Brain microvascular endothelial cell (primary cell): ENCODE data around the gene ATP4B.

Source experiments
- DNase-seq: peaks from one replicate; pipeline ENCODE4 v3.0.0-alpha.2; 2020
- H3K27ac ChIP-seq: fragments of 250-450 bp; sonication (Bioruptor Pico); 2 replicates; pipeline ENCODE4 v1.5.1; 2020; ENCODE audit warnings: mild to moderate bottlenecking, moderate library complexity
- H3K27me3 ChIP-seq: fragments of 250-450 bp; sonication (Bioruptor Pico); replicated peaks from 2 replicates; pipeline ENCODE4 v1.5.1; 2020; ENCODE audit warnings: mild to moderate bottlenecking
- H3K36me3 ChIP-seq: fragments of 250-450 bp; sonication (Bioruptor Pico); replicated peaks from 2 replicates; pipeline ENCODE4 v1.5.1; 2020; ENCODE audit warnings: mild to moderate bottlenecking
- H3K4me3 ChIP-seq: 2 replicates; pipeline ENCODE4 v1.5.1; 2011; ENCODE audit warnings: low read depth, mild to moderate bottlenecking, control low read depth, low read length, moderate library complexity
- CTCF ChIP-seq: IDR thresholded peaks from 2 replicates; pipeline ENCODE4 v1.5.1; 2011; ENCODE audit warnings: low read depth, mild to moderate bottlenecking, moderate library complexity, low read length, control low read depth, inconsistent platforms; ENCODE audit errors: missing control alignments
- in situ Hi-C: cut with HindIII; loops from 2 replicates; pipeline ENCODE4 v1.10.0; 2017; ENCODE audit warnings: low sequenced_read_pairs, low pct_ligation_motif_present

Gene ATP4B

GRCh38 chr13:113601166-113602070, 56.6 kb downstream of the ATP4B start:
- H3K27ac ChIP-seq = no peak overlapping the region
- no peaks in the 10 kb centered on the region for H3K27me3 ChIP-seq
- no peak for TF ChIP-seq CTCF
- in situ Hi-C loops = no loop called here
- DNase-seq = no peak
- H3K36me3 ChIP-seq = peaks cover 20% of the 10 kb centered on the region
- H3K4me3 ChIP-seq = no peak overlapping the region

GRCh38 chr13:113599391-113599790, 58.6 kb downstream of the ATP4B start:
- no peak overlapping the region for H3K4me3 ChIP-seq
- TF ChIP-seq CTCF = no peak
- no peaks in the 10 kb centered on the region for H3K27me3 ChIP-seq
- H3K36me3 ChIP-seq = peaks cover 23% of the 10 kb centered on the region
- in situ Hi-C loops = no loop called here
- H3K27ac ChIP-seq = no peak overlapping the region
- DNase-seq = no peak
